ENCODE measurements around the gene SBF2. TPM values are rescaled to one million over a fixed set of nuclear protein-coding genes. Genes with fewer than 3 reads are reported as not detected.
A peak's percentile ranks its signal among the peaks of the same experiment; 100 is the strongest.

Gene SBF2
- total RNA-seq, 3 donors from 2014 or later (not counting 1 experiment from before 2014, with no cell fraction given) = 25.2 to 26.9 (median 26.3) TPM

GRCh38 chr11:10322830-10323792, 29.1 kb upstream of the SBF2 start:
- peak in 1 of 2 donors; percentile 69 for DNase-seq
- H3K4me1 Mint-ChIP-seq = no peaks in the 10 kb centered on the region
- ATAC-seq = peak; percentile 49 to 83 (median 60)
- Histone ChIP-seq H3K36me3 (ENCODE audit: control insufficient read depth, insufficient read depth, low read length) (no peaks in the 10 kb centered on the region), H3K27me3 (ENCODE audit: control insufficient read depth, insufficient read depth, low read length) (no peaks in the 10 kb centered on the region), H3K4me3 (ENCODE audit: low read length) (no peak overlapping the region), H3K27ac (ENCODE audit: low read length) (no peak overlapping the region), H3K9me3 (ENCODE audit: control insufficient read depth, insufficient read depth, low read length) (no peaks in the 10 kb centered on the region), H3K4me1 (ENCODE audit: control insufficient read depth, insufficient read depth, low read length) (no peaks in the 10 kb centered on the region)
- peak overlapping the region in 1 of 2 donors; percentile 73 for H3K27ac Mint-ChIP-seq
- WGBS (ENCODE audit: insufficient coverage) = 36% methylated on average over 8 of the region's 8 CpGs
- H3K9me3 Mint-ChIP-seq = no peaks in the 10 kb centered on the region
- H3K36me3 Mint-ChIP-seq = no peaks in the 10 kb centered on the region
- peak; percentile 59 for TF ChIP-seq CTCF (IDR thresholded peaks at IDR 0.05)
- intact Hi-C loops (cut with micrococcal nuclease) = loop anchor here (1.0 to 2.0 kb wide), 2 partner anchors 115 to 564 kb away; no protein-coding TSS in a partner anchor
- H3K4me3 Mint-ChIP-seq = no peak overlapping the region
- peaks cover 16 to 21% of the 10 kb centered on the region in 2 donors for H3K27me3 Mint-ChIP-seq (ENCODE audit: low read depth in 2 of 2)

GRCh38 chr11:10322401-10322800, 28.4 kb upstream of the SBF2 start:
- peak overlapping the region in 1 of 2 donors; percentile 73 for H3K27ac Mint-ChIP-seq
- no peaks in the 10 kb centered on the region for H3K9me3 Mint-ChIP-seq
- H3K4me1 ChIP-seq (ENCODE audit: control insufficient read depth, insufficient read depth, low read length) = no peaks in the 10 kb centered on the region
- H3K36me3 Mint-ChIP-seq = no peaks in the 10 kb centered on the region
- intact Hi-C loops (cut with micrococcal nuclease) = loop anchor here (2.0 kb wide), 1 partner anchor 564 kb away; no protein-coding TSS in a partner anchor
- no peaks in the 10 kb centered on the region for H3K9me3 ChIP-seq (ENCODE audit: control insufficient read depth, insufficient read depth, low read length)
- H3K36me3 ChIP-seq (ENCODE audit: control insufficient read depth, insufficient read depth, low read length) = no peaks in the 10 kb centered on the region
- H3K27me3 ChIP-seq (ENCODE audit: control insufficient read depth, insufficient read depth, low read length) = no peaks in the 10 kb centered on the region
- H3K4me1 Mint-ChIP-seq = no peaks in the 10 kb centered on the region
- ATAC-seq (no peak), DNase-seq (no peak)
- WGBS (ENCODE audit: insufficient coverage) = 100% methylated on average over 2 of the region's 2 CpGs
- TF ChIP-seq CTCF (IDR thresholded peaks at IDR 0.05) = no peak
- H3K4me3 Mint-ChIP-seq = no peak overlapping the region
- peaks cover 14 to 18% of the 10 kb centered on the region in 2 donors for H3K27me3 Mint-ChIP-seq (ENCODE audit: low read depth in 2 of 2)
- H3K4me3 ChIP-seq (ENCODE audit: low read length) = no peak overlapping the region
- H3K27ac ChIP-seq (ENCODE audit: low read length) = no peak overlapping the region

- no peaks in the 10 kb centered on the region for H3K27me3 ChIP-seq (ENCODE audit: control insufficient read depth, insufficient read depth, low read length)
- no peak overlapping the region for H3K27ac ChIP-seq (ENCODE audit: low read length)
- no peak for ATAC-seq
- H3K27me3 Mint-ChIP-seq (ENCODE audit: low read depth in 2 of 2) = peaks cover 15 to 30% of the 10 kb centered on the region in 2 donors
- H3K36me3 Mint-ChIP-seq = no peaks in the 10 kb centered on the region
- H3K4me3 Mint-ChIP-seq = no peak overlapping the region
- no peak overlapping the region for H3K4me3 ChIP-seq (ENCODE audit: low read length)
- no peaks in the 10 kb centered on the region for H3K4me1 Mint-ChIP-seq
- no peak for DNase-seq
- H3K9me3 Mint-ChIP-seq = no peaks in the 10 kb centered on the region
- no peaks in the 10 kb centered on the region for H3K4me1 ChIP-seq (ENCODE audit: control insufficient read depth, insufficient read depth, low read length)
- no peak for TF ChIP-seq CTCF (IDR thresholded peaks at IDR 0.05)
- no peaks in the 10 kb centered on the region for H3K9me3 ChIP-seq (ENCODE audit: control insufficient read depth, insufficient read depth, low read length)
- intact Hi-C loops (cut with micrococcal nuclease) = no loop called here
- no peaks in the 10 kb centered on the region for H3K36me3 ChIP-seq (ENCODE audit: control insufficient read depth, insufficient read depth, low read length)
- H3K27ac Mint-ChIP-seq = no peak overlapping the region
- WGBS (ENCODE audit: insufficient coverage) = 94% methylated on average over 2 of the region's 4 CpGs
Measured at GRCh38 chr11:10320736-10321465, 26.9 kb upstream of the SBF2 start.

All from natural killer cell (primary cell).